ENCODE results near the gene LIPG. TPM values are rescaled to one million over a fixed set of nuclear protein-coding genes. Genes with fewer than 3 reads are reported as not detected.

Gene LIPG
- total and polyA plus RNA-seq, 8 donors, result 0.39 to 8.2 (median 1.1) TPM

GRCh38 chr18:49585781-49586663 is 24.2 kb downstream of the LIPG start:
- no peak for ATAC-seq

GRCh38 chr18:49588171-49588570 is 26.3 kb downstream of the LIPG start:
- 86 to 96% methylated on average over 6 of the region's 6 CpGs for WGBS, 2 donors
- Histone ChIP-seq H3K27ac (no peak overlapping the region), H3K36me3 (no peaks in the 10 kb centered on the region), H3K4me1 (peaks cover 0 to 14% (median 0%) of the 10 kb centered on the region in 3 donors), H3K4me3 (no peak overlapping the region), H3K9me3 (no peaks in the 10 kb centered on the region), H3K27me3 (no peaks in the 10 kb centered on the region)
- TF ChIP-seq CTCF (IDR thresholded peaks at IDR 0.05), result no peak
- intact Hi-C loops (cut with DNase I), result no loop called here
- ATAC-seq, result no peak
- FAIRE-seq, result no peak
- DNase-seq, result no peak

More at GRCh38 chr18:49585781-49586663, 24.2 kb downstream of the LIPG start:
- Histone ChIP-seq H3K4me3 (no peak overlapping the region), H3K4me1 (peaks cover 0 to under 1% (median 0%) of the 10 kb centered on the region in 3 donors), H3K27ac (no peak overlapping the region), H3K36me3 (no peaks in the 10 kb centered on the region), H3K9me3 (no peaks in the 10 kb centered on the region), H3K27me3 (no peaks in the 10 kb centered on the region)
- no peak for FAIRE-seq
- 91 to 92% methylated on average over 9 of the region's 9 CpGs for WGBS, 2 donors
- TF ChIP-seq CTCF (IDR thresholded peaks at IDR 0.05), result no peak
- intact Hi-C loops (cut with DNase I), result no loop called here
- DNase-seq, result no peak

GRCh38 chr18:49588971-49589370 is 27.1 kb downstream of the LIPG start:
- Histone ChIP-seq H3K9me3 (no peaks in the 10 kb centered on the region), H3K27ac (no peak overlapping the region), H3K27me3 (no peaks in the 10 kb centered on the region), H3K4me1 (peaks cover 0 to 14% (median 0%) of the 10 kb centered on the region in 3 donors), H3K36me3 (no peaks in the 10 kb centered on the region), H3K4me3 (no peak overlapping the region)
- no peak for TF ChIP-seq CTCF (IDR thresholded peaks at IDR 0.05)
- WGBS, 2 donors, result 89 to 90% methylated on average over 12 of the region's 12 CpGs
- intact Hi-C loops (cut with DNase I), result no loop called here
- no peak for ATAC-seq
- no peak for FAIRE-seq
- DNase-seq, result no peak

GRCh38 chr18:49590608-49591007 is 28.8 kb downstream of the LIPG start:
- 95% methylated on average over 10 of the region's 10 CpGs for WGBS, 2 donors
- intact Hi-C loops (cut with DNase I), result no loop called here
- DNase-seq (no peak), ATAC-seq (no peak), FAIRE-seq (no peak)
- peaks cover 0 to 14% (median 0%) of the 10 kb centered on the region in 3 donors for H3K4me1 ChIP-seq
- H3K27me3 ChIP-seq, result no peaks in the 10 kb centered on the region
- no peak overlapping the region for H3K27ac ChIP-seq
- H3K9me3 ChIP-seq, result no peaks in the 10 kb centered on the region
- TF ChIP-seq CTCF (IDR thresholded peaks at IDR 0.05), result no peak
- H3K36me3 ChIP-seq, result no peaks in the 10 kb centered on the region
- H3K4me3 ChIP-seq, result no peak overlapping the region

- Histone ChIP-seq H3K36me3 (no peaks in the 10 kb centered on the region), H3K4me3 (no peak overlapping the region), H3K27ac (no peak overlapping the region), H3K27me3 (no peaks in the 10 kb centered on the region), H3K4me1 (peaks cover 0 to 14% (median 0%) of the 10 kb centered on the region in 3 donors), H3K9me3 (no peaks in the 10 kb centered on the region)
- intact Hi-C loops (cut with DNase I), result no loop called here
- no peak for TF ChIP-seq CTCF (IDR thresholded peaks at IDR 0.05)
- FAIRE-seq (no peak), ATAC-seq (peak in 2 of 4 donors; percentile 28 to 35), DNase-seq (no peak)
- 34 to 35% methylated on average over 3 of the region's 3 CpGs for WGBS, 2 donors
Observed at GRCh38 chr18:49591271-49591670, 29.4 kb downstream of the LIPG start.
